Tibial nerve (tissue), 4 donors: ENCODE results near the gene PAN3.

ENCODE experiments used
- CTCF ChIP-seq, 5 experiments: fragments of 200-600 bp in 3 of 5; fragments of 450-650 bp in 2 of 5; sonication (generic) in 3 of 5; IDR thresholded peaks; one replicate each; pipeline ENCODE4 v1.5.1; 2016 to 2019; ENCODE audit warnings: antibody characterized with exemption in 5 of 5, mild to moderate bottlenecking in 3 of 5, moderate library complexity in 2 of 5
- EP300 ChIP-seq, 2 donors: sonication (generic); formaldehyde crosslinking; IDR thresholded peaks; one replicate each; pipeline ENCODE4 v1.6.1; 2017; ENCODE audit warnings: antibody characterized with exemption in 2 of 2, mild to moderate bottlenecking in 1 of 2

- TF ChIP-seq CTCF (IDR thresholded peaks at IDR 0.05) = no peak
- TF ChIP-seq EP300 (IDR thresholded peaks at IDR 0.05) = no peak
These were observed 9.4 kb upstream of the PAN3 start for GRCh38 chr13:28128926-28129325.
